AG09309 (cell line): Measurements from ENCODE around the gene SYPL1.

Experiments used
- DNase-seq: peaks from one replicate; pipeline ENCODE4 v3.0.0-alpha.2; 2010; ENCODE audit warnings: low read depth
- H3K4me3 ChIP-seq: 2 replicates; pipeline ENCODE4 v1.5.1; 2011; ENCODE audit warnings: mild to moderate bottlenecking, low read depth, low read length, moderate library complexity; ENCODE audit not compliant: control insufficient read depth
- TF ChIP-seq, protein P1 (sequence below): IDR thresholded peaks from 2 replicates; pipeline ENCODE4 v1.5.1; 2011; ENCODE audit warnings: mild to moderate bottlenecking, low read depth, low read length, inconsistent platforms; ENCODE audit not compliant: insufficient read depth, control insufficient read depth; ENCODE audit errors: missing control alignments

Gene SYPL1

DNA sequence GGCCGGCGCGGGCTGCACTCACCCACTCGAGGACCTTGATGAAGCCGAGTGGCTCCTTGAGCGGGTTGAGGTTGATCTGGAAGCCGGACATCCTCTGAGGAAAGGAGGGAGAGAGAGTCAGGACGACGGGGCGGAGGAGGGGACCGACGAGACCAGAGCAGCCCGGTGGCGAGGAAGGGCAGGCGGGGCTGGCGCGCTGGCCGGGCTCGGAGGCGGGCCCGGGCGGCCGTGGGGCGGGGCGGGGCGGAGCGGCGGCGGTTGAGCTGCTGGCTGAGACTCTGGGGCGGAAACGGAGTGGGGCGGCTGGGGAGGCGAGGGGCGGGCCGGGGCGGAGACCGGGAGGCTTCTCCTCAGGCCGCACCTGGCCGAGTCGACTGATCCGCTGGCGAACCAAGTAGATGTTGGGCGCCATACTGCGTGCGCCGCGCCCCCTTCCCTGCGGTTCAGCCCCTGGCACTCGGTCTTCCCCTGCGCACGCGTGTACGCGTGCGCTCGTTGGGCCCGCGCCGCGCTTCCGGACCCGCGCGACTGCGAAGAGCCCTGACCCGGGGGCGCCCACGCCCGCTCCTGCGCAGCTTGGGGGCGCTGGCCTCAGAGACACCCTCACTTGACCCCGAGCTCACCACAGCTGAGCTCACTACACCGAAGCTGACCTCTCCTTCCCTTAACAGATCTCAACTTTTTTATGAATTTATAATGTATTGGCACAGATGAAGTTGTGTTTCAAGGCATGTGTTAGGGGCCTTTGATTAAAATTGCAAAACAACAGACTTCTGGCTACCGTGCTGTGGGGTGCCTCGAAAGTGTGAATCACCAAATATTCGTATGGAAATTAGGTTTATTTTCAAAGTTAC is at the start of gene SYPL1:
TSS of gene SYPL1 (minus strand) at position 195 of the 854 bp plus-strand sequence. CDS start at position 91, 104 bp downstream.
- H3K4me3 ChIP-seq, result peak within 1 kb of the TSS; percentile 76
- DNase-seq, result no peak
- TF ChIP-seq, protein P1, sequence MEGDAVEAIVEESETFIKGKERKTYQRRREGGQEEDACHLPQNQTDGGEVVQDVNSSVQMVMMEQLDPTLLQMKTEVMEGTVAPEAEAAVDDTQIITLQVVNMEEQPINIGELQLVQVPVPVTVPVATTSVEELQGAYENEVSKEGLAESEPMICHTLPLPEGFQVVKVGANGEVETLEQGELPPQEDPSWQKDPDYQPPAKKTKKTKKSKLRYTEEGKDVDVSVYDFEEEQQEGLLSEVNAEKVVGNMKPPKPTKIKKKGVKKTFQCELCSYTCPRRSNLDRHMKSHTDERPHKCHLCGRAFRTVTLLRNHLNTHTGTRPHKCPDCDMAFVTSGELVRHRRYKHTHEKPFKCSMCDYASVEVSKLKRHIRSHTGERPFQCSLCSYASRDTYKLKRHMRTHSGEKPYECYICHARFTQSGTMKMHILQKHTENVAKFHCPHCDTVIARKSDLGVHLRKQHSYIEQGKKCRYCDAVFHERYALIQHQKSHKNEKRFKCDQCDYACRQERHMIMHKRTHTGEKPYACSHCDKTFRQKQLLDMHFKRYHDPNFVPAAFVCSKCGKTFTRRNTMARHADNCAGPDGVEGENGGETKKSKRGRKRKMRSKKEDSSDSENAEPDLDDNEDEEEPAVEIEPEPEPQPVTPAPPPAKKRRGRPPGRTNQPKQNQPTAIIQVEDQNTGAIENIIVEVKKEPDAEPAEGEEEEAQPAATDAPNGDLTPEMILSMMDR, result no peak

DNA sequence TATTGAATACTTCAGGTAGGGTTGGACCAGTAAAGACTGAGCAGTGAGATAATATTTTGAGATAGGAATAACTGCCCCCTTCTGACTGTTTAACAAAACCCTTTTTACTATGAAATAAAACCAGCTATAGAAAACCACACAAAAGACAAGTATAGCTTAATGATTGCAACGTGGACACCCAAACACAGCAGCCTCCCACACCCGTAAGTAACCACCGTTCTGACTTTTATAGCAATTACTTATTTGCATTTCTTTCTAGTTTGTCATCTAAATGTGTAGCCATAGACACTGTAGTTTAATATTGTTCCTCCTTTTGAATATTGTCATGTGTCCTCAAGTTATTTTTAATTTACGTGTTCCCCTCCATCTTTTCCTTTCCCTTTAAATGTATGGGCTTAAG is 42.9 kb upstream of the SYPL1 start:
- DNase-seq, result no peak
- H3K4me3 ChIP-seq, result no peak overlapping the region
- TF ChIP-seq, protein P1, result no peak

DNA sequence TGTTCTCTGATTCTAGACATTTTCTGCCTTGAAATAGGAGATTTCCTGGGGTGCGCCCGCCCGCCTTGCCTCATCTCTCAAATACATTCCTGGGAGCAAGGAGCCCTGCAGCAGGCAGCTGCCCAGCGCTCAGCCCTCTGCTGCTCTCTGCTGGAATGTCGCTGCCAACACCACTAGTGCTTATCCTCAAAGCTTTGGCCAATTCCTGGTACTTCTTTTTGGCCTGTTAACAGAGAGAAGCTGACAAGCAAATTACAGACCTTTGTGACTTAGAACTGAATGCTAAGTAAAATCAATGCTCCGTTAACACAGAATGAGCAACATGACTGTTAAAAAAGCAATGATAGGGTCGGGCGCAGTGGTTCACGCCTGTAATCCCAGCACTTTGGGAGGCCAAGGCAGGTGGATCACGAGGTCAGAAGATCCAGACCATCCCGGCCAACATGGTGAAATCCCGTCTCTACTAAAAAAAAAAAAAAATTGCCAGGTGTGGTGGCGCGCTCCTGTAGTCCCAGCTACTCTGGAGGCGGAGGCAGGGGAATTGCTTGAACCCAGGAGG is 41.9 kb upstream of the SYPL1 start:
- TF ChIP-seq, protein P1, result peak; percentile 98
- H3K4me3 ChIP-seq, result no peak overlapping the region
- peak; percentile 44 for DNase-seq

DNA sequence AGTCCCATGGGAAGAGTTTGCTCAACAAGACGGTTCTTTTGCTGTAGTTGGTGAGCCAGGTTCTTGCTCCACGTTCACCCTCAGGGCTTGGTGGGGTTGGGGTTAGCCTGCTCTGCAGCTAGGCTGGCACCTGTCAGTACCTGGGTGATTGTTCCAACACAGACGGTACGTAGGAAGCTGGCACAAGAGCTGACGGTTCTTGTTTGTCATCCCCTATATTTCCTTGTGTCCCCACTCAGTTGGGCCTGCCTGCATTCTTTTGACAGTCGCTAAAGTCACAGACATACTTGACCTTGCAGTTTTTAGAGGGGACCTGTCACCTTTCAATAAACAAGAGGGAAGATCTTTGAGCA is 40.2 kb upstream of the SYPL1 start:
- TF ChIP-seq, protein P1, result no peak
- no peak overlapping the region for H3K4me3 ChIP-seq
- no peak for DNase-seq

DNA sequence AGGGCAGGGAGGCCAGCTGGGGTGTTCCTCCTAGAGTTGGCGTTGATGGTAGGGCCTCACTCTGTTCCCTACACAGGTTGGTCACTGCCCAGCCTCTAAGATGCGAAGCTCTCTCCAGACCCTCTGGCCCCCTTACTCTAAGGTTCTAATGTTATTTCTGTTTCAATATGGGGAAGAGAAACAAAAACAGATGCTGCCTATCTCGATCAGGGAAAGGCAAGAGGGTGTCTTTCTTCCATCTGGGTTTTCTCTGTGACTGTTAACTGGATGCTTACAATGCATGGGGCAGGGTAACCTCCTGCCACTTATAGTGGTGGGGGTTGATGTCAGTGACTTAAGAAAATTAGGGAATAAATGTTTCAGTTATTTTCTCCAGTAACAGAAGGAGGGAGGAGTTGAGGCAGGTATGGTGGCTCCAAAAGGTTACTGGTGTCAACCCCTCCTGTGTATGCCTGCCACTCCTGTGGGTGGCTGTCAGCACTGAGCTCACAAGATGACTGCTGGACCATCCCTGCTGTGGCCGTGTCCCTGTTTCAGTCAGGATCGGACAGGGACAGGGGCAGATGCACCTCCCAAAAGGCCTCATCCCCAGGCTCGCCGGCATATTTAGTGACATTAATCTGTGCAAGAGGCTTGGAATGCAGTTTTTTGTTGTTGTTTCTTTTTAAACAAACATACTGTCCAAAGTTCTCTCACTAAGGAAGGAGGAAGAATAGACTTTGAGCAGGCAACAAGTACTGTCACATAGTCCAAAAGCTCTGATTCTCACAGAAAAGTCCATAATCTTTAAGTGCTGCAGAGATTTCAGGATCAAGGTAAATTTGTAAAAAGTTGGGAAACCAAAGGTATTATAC is 39.6 kb upstream of the SYPL1 start:
- H3K4me3 ChIP-seq, result no peak overlapping the region
- no peak for DNase-seq
- TF ChIP-seq, protein P1, result no peak

DNA sequence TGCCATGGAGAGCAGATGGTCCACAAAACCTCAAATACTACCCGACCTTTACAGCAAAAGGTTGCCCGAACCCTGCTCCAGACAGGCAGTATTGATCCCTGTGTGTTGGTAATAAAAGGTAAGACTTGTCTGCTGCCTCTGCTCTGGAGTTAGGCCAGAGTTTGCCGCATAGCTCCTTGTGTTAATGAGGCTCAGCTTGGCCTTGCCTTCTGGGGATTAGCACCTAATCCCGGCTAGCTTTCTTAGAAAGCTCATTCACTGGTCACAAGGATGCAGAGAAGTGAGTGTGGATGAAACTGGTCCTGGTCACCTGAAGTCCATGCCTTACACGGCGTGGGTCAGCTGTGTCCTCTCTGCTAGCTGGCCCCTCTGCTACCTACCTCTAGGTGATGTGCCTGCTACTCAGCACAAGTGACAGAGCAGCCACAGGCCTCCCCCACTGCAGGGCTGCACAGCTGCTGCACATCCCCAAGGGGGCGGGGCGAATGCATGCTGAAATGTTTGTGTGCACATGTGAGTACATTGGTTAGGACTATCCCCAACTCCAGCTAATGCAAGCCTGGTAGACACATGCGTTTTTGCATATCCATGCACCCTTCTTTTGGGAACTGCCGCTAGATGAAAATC is 31.7 kb upstream of the SYPL1 start:
- no peak overlapping the region for H3K4me3 ChIP-seq
- no peak for DNase-seq
- TF ChIP-seq, protein P1, result no peak
